GM18499 (cell line): Measurements from ENCODE around the gene CRADD.
"Not testable (repeated sequence)": the region's sequence is repeated elsewhere in the genome, so short reads cannot be mapped to it uniquely, and the experiment has no call there.

Experiments used
- ATAC-seq: cut with Tn5 transposase; IDR thresholded peaks from one replicate; pipeline ENCODE4 v1.9.1; 2021; ENCODE audit warnings: moderate number of reproducible peaks; ENCODE audit not compliant: insufficient read depth, unreplicated experiment

CRADD gene

GRCh38 chr12:93801666-93802065, 124.5 kb downstream of the CRADD start:
- ATAC-seq: not testable (repeated sequence)

- no peak for ATAC-seq
Observed at GRCh38 chr12:93802293-93802692, 125.1 kb downstream of the CRADD start.

- no peak for ATAC-seq
Observed at GRCh38 chr12:93802698-93803423, 125.7 kb downstream of the CRADD start.

GRCh38 chr12:93803424-93803807, 126.2 kb downstream of the CRADD start:
- no peak for ATAC-seq

- ATAC-seq: no peak
Observed at GRCh38 chr12:93804392-93805179, 127.4 kb downstream of the CRADD start.

GRCh38 chr12:93805736-93806141, 128.6 kb downstream of the CRADD start:
- no peak for ATAC-seq

GRCh38 chr12:93807354-93807753, 130.2 kb downstream of the CRADD start:
- no peak for ATAC-seq

- no peak for ATAC-seq
Observed at GRCh38 chr12:93808169-93808899, 131.2 kb downstream of the CRADD start.

GRCh38 chr12:93812626-93813025, 135.5 kb downstream of the CRADD start:
- ATAC-seq: no peak

GRCh38 chr12:93813186-93813585, 136.0 kb downstream of the CRADD start:
- no peak for ATAC-seq

- no peak for ATAC-seq
Observed at GRCh38 chr12:93813972-93814821, 137.0 kb downstream of the CRADD start.

GRCh38 chr12:93818488-93819049, 141.4 kb downstream of the CRADD start:
- ATAC-seq: no peak

GRCh38 chr12:93819050-93819491, 141.9 kb downstream of the CRADD start:
- ATAC-seq: no peak

- no peak for ATAC-seq
Observed at GRCh38 chr12:93823616-93824391, 146.6 kb downstream of the CRADD start.

- no peak for ATAC-seq
Observed at GRCh38 chr12:93824514-93825500, 147.6 kb downstream of the CRADD start.

- no peak for ATAC-seq
Observed at GRCh38 chr12:93825501-93825888, 148.3 kb downstream of the CRADD start.

GRCh38 chr12:93825931-93826555, 148.9 kb downstream of the CRADD start:
- no peak for ATAC-seq
